Measurements from ENCODE around the gene CENPC.

DNA sequence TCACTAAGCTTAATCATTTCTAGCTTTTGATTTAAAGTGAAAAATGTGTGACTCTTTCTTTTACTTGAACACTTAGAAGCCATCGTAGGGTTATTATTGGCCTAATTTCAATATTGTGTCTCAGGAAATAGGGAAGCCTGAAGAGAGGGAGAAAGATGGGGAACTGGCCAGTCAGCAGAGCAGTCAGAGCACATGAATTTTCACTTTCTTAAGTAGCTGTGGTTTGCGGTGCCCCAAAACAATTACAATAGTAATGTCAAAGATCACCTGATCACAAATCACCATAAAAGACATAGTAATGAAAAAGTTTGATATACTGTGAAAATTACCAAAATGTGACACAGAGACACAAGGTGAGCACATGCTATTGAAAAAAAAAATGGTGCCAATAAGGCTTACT, 45.5 kb downstream of the CENPC start:
- TF ChIP-seq, protein P1, sequence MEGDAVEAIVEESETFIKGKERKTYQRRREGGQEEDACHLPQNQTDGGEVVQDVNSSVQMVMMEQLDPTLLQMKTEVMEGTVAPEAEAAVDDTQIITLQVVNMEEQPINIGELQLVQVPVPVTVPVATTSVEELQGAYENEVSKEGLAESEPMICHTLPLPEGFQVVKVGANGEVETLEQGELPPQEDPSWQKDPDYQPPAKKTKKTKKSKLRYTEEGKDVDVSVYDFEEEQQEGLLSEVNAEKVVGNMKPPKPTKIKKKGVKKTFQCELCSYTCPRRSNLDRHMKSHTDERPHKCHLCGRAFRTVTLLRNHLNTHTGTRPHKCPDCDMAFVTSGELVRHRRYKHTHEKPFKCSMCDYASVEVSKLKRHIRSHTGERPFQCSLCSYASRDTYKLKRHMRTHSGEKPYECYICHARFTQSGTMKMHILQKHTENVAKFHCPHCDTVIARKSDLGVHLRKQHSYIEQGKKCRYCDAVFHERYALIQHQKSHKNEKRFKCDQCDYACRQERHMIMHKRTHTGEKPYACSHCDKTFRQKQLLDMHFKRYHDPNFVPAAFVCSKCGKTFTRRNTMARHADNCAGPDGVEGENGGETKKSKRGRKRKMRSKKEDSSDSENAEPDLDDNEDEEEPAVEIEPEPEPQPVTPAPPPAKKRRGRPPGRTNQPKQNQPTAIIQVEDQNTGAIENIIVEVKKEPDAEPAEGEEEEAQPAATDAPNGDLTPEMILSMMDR (IDR thresholded peaks at IDR 0.05), result no peak
- no peak for TF ChIP-seq EZH2 (IDR thresholded peaks at IDR 0.05; ENCODE audit: borderline replicate concordance, insufficient read depth, low read depth, low read length, poor library complexity, severe bottlenecking)

All from B cell (primary cell).